ENCODE measurements around the gene TFAM. TPM values are rescaled to one million over a fixed set of nuclear protein-coding genes. Genes with fewer than 3 reads are reported as not detected.

Gene TFAM
- total RNA-seq, 1 experiment from 2014 or later = 57.6 TPM

DNA sequence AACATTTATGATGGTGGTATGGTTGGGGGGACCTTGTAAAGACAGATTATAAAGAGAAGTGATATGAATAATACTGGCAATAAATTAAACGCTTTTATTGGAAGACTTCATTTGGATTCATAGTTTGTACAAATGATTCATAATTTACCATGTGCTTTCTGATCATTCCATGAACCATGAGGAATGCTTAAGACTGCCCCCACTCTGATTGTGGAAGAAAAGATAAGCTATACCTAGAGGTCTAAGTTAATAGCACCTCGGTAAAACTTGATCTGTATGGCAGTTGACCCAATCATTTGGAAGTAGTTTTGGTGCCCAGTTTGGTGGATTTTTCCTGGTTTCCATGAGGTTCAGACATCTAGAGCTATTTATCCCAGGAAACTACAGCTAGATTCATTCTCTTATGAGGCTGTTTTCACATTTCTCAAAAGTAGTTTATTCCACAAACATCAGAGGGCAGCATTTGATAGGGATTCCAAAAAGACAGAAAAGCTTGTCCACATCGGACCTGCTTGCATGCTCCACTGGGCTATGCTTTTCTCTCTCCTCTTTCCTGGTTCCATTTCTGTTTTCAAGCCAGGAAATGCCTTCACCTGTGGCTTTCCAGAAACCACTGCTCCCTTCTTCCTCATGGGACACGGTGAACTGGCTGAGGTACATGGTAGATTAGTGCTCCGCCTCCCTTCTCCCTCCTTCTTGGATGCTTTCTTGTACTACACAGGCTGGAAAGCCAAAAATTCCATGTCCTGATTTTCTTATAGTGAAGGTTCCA lies 29.2 kb downstream of the TFAM start:
- ChIA-PET POLR2A (no interaction called here), RAD21 (ENCODE audit: low non-redundant PET in 1 of 2, low total read pairs in 2 of 2, uncharacterized antibody in 2 of 2, unreplicated experiment in 2 of 2) (interaction anchor here (0.7 to 1.1 kb wide), 3 partner anchors 116 to 166 kb away, joined by 3 to 6 read pairs (median 3); no protein-coding TSS in a partner anchor), CTCF (interaction anchor here (0.6 to 2.1 kb wide), 18 partner anchors 8 to 1165 kb away, joined by 3 to 26 read pairs (median 3); no protein-coding TSS in a partner anchor)
- DNase-seq (ENCODE audit: low read depth, low spot score) = no peak
- Histone ChIP-seq H3K27me3 (ENCODE audit: insufficient read depth, low read length) (no peaks in the 10 kb centered on the region), H4K20me1 (ENCODE audit: insufficient read depth) (no peaks in the 10 kb centered on the region), H3K27ac (ENCODE audit: low read depth, low read length) (no peak overlapping the region), H3K36me3 (ENCODE audit: control insufficient read depth in 1 of 2, insufficient read depth in 2 of 2, low read length in 2 of 2) (no peaks in the 10 kb centered on the region), H3K9me2 (ENCODE audit: insufficient read depth) (no peaks in the 10 kb centered on the region), H3K4me3 (replicated peaks in 1 of 2; ENCODE audit: low read depth in 1 of 2, low read length in 2 of 2) (no peak overlapping the region), H3K4me1 (ENCODE audit: control insufficient read depth in 1 of 2, insufficient read depth in 2 of 2, low read length in 2 of 2) (no peaks in the 10 kb centered on the region), H3K4me2 (ENCODE audit: low read length) (no peak overlapping the region), H3K9ac (ENCODE audit: low read length) (no peak overlapping the region), H2AFZ (ENCODE audit: low read depth, low read length, poor library complexity, severe bottlenecking) (no peak overlapping the region), H3K9me3 (ENCODE audit: control insufficient read depth in 1 of 2, insufficient read depth in 1 of 2, low read depth in 1 of 2, low read length in 2 of 2) (no peaks in the 10 kb centered on the region), H3K79me2 (ENCODE audit: insufficient read depth, low read length) (no peaks in the 10 kb centered on the region)
- intact Hi-C loops (cut with micrococcal nuclease) = loop anchor here (5.0 to 10.0 kb wide), 4 partner anchors 118 to 1210 kb away; no protein-coding TSS in a partner anchor
- BruUV-seq (replicated peaks) = no TSS peak
- peak; percentile 83 for ATAC-seq
- TF ChIP-seq YY1 (IDR thresholded peaks at IDR 0.05; ENCODE audit: extremely low read depth, insufficient replicate concordance, low read depth, low read length) (no peak), ZFX (IDR thresholded peaks at IDR 0.05) (no peak), EGR1 (IDR thresholded peaks at IDR 0.05; ENCODE audit: low read depth) (no peak), SRF (IDR thresholded peaks at IDR 0.05; ENCODE audit: low read depth) (no peak), ZNF274 (IDR thresholded peaks at IDR 0.05; ENCODE audit: low read depth, low read length) (no peak), SP1 (IDR thresholded peaks at IDR 0.05; ENCODE audit: low read depth) (no peak), SIN3A (IDR thresholded peaks at IDR 0.05; ENCODE audit: low read depth) (no peak), ELF1 (IDR thresholded peaks at IDR 0.05; ENCODE audit: borderline replicate concordance, low read depth) (no peak), TCF7L2 (IDR thresholded peaks at IDR 0.05; ENCODE audit: borderline replicate concordance, extremely low read depth, insufficient read depth, insufficient read length) (no peak), POLR2A (IDR thresholded peaks at IDR 0.05; ENCODE audit: borderline replicate concordance, extremely low read depth, insufficient read depth, insufficient read length) (no peak), EZH2 (IDR thresholded peaks at IDR 0.05) (no peak), EZH2phosphoT487 (IDR thresholded peaks at IDR 0.05; ENCODE audit: borderline replicate concordance) (no peak), RAD21 (IDR thresholded peaks at IDR 0.05; ENCODE audit: low read depth) (peak; percentile 79)
- TF ChIP-seq, protein P1, sequence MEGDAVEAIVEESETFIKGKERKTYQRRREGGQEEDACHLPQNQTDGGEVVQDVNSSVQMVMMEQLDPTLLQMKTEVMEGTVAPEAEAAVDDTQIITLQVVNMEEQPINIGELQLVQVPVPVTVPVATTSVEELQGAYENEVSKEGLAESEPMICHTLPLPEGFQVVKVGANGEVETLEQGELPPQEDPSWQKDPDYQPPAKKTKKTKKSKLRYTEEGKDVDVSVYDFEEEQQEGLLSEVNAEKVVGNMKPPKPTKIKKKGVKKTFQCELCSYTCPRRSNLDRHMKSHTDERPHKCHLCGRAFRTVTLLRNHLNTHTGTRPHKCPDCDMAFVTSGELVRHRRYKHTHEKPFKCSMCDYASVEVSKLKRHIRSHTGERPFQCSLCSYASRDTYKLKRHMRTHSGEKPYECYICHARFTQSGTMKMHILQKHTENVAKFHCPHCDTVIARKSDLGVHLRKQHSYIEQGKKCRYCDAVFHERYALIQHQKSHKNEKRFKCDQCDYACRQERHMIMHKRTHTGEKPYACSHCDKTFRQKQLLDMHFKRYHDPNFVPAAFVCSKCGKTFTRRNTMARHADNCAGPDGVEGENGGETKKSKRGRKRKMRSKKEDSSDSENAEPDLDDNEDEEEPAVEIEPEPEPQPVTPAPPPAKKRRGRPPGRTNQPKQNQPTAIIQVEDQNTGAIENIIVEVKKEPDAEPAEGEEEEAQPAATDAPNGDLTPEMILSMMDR (IDR thresholded peaks at IDR 0.05 in 2 of 3, conservative IDR thresholded peaks at IDR 0.05 in 1 of 3; ENCODE audit: borderline replicate concordance in 1 of 3, insufficient read depth in 1 of 3, low read depth in 2 of 3, low read length in 2 of 3) = peak; percentile 38 to 50 (median 41); a peak in 5 of 6 replicates
- TF ChIP-seq, protein P2, sequence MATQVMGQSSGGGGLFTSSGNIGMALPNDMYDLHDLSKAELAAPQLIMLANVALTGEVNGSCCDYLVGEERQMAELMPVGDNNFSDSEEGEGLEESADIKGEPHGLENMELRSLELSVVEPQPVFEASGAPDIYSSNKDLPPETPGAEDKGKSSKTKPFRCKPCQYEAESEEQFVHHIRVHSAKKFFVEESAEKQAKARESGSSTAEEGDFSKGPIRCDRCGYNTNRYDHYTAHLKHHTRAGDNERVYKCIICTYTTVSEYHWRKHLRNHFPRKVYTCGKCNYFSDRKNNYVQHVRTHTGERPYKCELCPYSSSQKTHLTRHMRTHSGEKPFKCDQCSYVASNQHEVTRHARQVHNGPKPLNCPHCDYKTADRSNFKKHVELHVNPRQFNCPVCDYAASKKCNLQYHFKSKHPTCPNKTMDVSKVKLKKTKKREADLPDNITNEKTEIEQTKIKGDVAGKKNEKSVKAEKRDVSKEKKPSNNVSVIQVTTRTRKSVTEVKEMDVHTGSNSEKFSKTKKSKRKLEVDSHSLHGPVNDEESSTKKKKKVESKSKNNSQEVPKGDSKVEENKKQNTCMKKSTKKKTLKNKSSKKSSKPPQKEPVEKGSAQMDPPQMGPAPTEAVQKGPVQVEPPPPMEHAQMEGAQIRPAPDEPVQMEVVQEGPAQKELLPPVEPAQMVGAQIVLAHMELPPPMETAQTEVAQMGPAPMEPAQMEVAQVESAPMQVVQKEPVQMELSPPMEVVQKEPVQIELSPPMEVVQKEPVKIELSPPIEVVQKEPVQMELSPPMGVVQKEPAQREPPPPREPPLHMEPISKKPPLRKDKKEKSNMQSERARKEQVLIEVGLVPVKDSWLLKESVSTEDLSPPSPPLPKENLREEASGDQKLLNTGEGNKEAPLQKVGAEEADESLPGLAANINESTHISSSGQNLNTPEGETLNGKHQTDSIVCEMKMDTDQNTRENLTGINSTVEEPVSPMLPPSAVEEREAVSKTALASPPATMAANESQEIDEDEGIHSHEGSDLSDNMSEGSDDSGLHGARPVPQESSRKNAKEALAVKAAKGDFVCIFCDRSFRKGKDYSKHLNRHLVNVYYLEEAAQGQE (IDR thresholded peaks at IDR 0.05; ENCODE audit: low read depth) = no peak
- TF ChIP-seq, protein P3, sequence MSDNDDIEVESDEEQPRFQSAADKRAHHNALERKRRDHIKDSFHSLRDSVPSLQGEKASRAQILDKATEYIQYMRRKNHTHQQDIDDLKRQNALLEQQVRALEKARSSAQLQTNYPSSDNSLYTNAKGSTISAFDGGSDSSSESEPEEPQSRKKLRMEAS (IDR thresholded peaks at IDR 0.05) = no peak

Data from HCT116 (cell line).